Keratinocyte (primary cell): ENCODE measurements around the gene SLC27A4. TPM values are rescaled to one million over a fixed set of nuclear protein-coding genes. Genes with fewer than 3 reads are reported as not detected.

Experiments used
- DNase-seq: peaks from one replicate; pipeline ENCODE4 v3.0.0-alpha.2; 2011; ENCODE audit warnings: low read depth, missing footprints, low spot score
- FAIRE-seq: peaks from 2 replicates; lab custom pipeline; 2011; peaks lifted over from hg19 to GRCh38; lab: Jason Lieb, UNC
- H2AFZ ChIP-seq: 2 replicates; pipeline ENCODE4 v1.6.0; 2012; ENCODE audit warnings: low read length, control low read depth, inconsistent platforms; ENCODE audit not compliant: control insufficient read depth
- H3K27ac ChIP-seq: 2 replicates; pipeline ENCODE4 v1.5.1; 2011; ENCODE audit warnings: low read length; ENCODE audit not compliant: control insufficient read depth, insufficient read depth
- H3K27me3 ChIP-seq: 3 replicates; pipeline ENCODE4 v1.6.0; 2011; ENCODE audit warnings: low read length; ENCODE audit not compliant: control insufficient read depth, insufficient read depth; ENCODE audit errors: extremely low read depth
- H3K36me3 ChIP-seq, 2 experiments: 2 replicates in 1 of 2; 3 replicates in 1 of 2; pipeline ENCODE4 v1.5.1; 2011; ENCODE audit warnings: low read length in 2 of 2, mild to moderate bottlenecking in 1 of 2; ENCODE audit not compliant: control insufficient read depth in 2 of 2, insufficient read depth in 2 of 2; ENCODE audit errors: extremely low read depth in 1 of 2
- H3K4me1 ChIP-seq: 3 replicates; pipeline ENCODE4 v1.5.1; 2011; ENCODE audit warnings: low read length; ENCODE audit not compliant: control insufficient read depth, insufficient read depth; ENCODE audit errors: extremely low read depth
- H3K4me2 ChIP-seq: 3 replicates; pipeline ENCODE4 v1.6.0; 2011; ENCODE audit warnings: low read depth, low read length; ENCODE audit not compliant: control insufficient read depth, insufficient read depth; ENCODE audit errors: extremely low read depth
- H3K4me3 ChIP-seq, 3 experiments: fragments of 200-600 bp in 1 of 3; sonication (generic) in 1 of 3; 2 replicates in 2 of 3; 3 replicates in 1 of 3; pipeline ENCODE4 v1.5.1; 2011 to 2016; ENCODE audit warnings: low read length in 3 of 3, mild to moderate bottlenecking in 3 of 3, control low read depth in 2 of 3, inconsistent platforms in 1 of 3, low read depth in 1 of 3, mixed read lengths in 1 of 3, mixed run types in 1 of 3, moderate library complexity in 1 of 3; ENCODE audit not compliant: control insufficient read depth in 2 of 3, insufficient read depth in 2 of 3; ENCODE audit errors: extremely low read depth in 1 of 3
- H3K79me2 ChIP-seq: 2 replicates; pipeline ENCODE4 v1.6.0; 2012; ENCODE audit warnings: low read length; ENCODE audit not compliant: control insufficient read depth, insufficient read depth
- H3K9ac ChIP-seq: 3 replicates; pipeline ENCODE4 v1.6.0; 2011; ENCODE audit warnings: low read length; ENCODE audit not compliant: control insufficient read depth, insufficient read depth; ENCODE audit errors: extremely low read depth
- H3K9me1 ChIP-seq: 3 replicates; pipeline ENCODE4 v1.6.0; 2011; ENCODE audit warnings: low read length; ENCODE audit not compliant: control insufficient read depth, insufficient read depth; ENCODE audit errors: extremely low read depth
- H3K9me3 ChIP-seq: 2 replicates; pipeline ENCODE4 v1.5.1; 2012; ENCODE audit warnings: low read depth, low read length; ENCODE audit not compliant: control insufficient read depth
- H4K20me1 ChIP-seq: 3 replicates; pipeline ENCODE4 v1.6.0; 2011; ENCODE audit warnings: low read length; ENCODE audit not compliant: control insufficient read depth, insufficient read depth; ENCODE audit errors: extremely low read depth
- CTCF ChIP-seq, 3 experiments: IDR thresholded peaks in 1 of 3; conservative IDR thresholded peaks in 1 of 3; optimal IDR thresholded peaks in 1 of 3; 2 replicates in 2 of 3; 3 replicates in 1 of 3; pipeline versions ENCODE3 to v1.5.1; 2011; ENCODE audit warnings: low read length in 3 of 3, mild to moderate bottlenecking in 3 of 3, moderate library complexity in 2 of 3, control low read depth in 1 of 3, inconsistent platforms in 1 of 3; ENCODE audit not compliant: insufficient read depth in 2 of 3; ENCODE audit errors: extremely low read depth in 1 of 3
- EZH2 ChIP-seq: IDR thresholded peaks from one replicate; pipeline ENCODE4 v1.6.1; 2012; ENCODE audit warnings: inconsistent platforms, mild to moderate bottlenecking, low read length, moderate library complexity
- dilution Hi-C: fragments of 300-500 bp; cut with MboI; formaldehyde crosslinking; loops from one replicate; pipeline ENCODE4 v1.7.0; 2020; ENCODE audit warnings: low sequenced_read_pairs; ENCODE audit not compliant: extremely low pct_ligation_motif_present
- polyA plus RNA-seq, 5 experiments: library from polyadenylated mRNA; depleted of rRNA in 3 of 5; stranded (reverse) in 3 of 5; stranded (forward) in 1 of 5; unstranded in 1 of 5; fragments of >200 nt; gene quantifications; 1 replicate in 1 of 5; 2 replicates in 3 of 5; 3 replicates in 1 of 5; pipeline versions ENCODE4 v1.2.1 to v1.2.3, GENCODE V29; 2011 to 2012; ENCODE audit warnings: missing spikeins in 2 of 5, low read depth in 1 of 5, low replicate concordance in 1 of 5

The SLC27A4 gene
- polyA plus RNA-seq, 1 donor (not counting 4 experiments of a cell fraction or from before 2014, with no cell fraction given): 17.3 TPM

GRCh38 chr9:128321343-128321742 is 19.0 kb upstream of the SLC27A4 start:
- FAIRE-seq: no peak
- H3K27me3 ChIP-seq: no peaks in the 10 kb centered on the region
- no peak for DNase-seq
- TF ChIP-seq CTCF (optimal IDR thresholded peaks at IDR 0.05 in 1 of 3, IDR thresholded peaks at IDR 0.05 in 1 of 3, conservative IDR thresholded peaks at IDR 0.05 in 1 of 3; ENCODE audit: extremely low read depth in 1 of 3, insufficient read depth in 2 of 3, low read length in 3 of 3) (no peak), EZH2 (no peak)
- no peaks in the 10 kb centered on the region for H3K9me1 ChIP-seq
- peak overlapping the region; percentile 77 for H3K4me2 ChIP-seq
- peaks cover 36% of the 10 kb centered on the region for H3K79me2 ChIP-seq
- H3K27ac ChIP-seq: peak overlapping the region; percentile 30
- dilution Hi-C loops: no loop called here
- peak overlapping the region; percentile 85 to 99 (median 93) for H3K4me3 ChIP-seq
- peak overlapping the region; percentile 39 for H2AFZ ChIP-seq
- no peaks in the 10 kb centered on the region for H4K20me1 ChIP-seq
- peak overlapping the region; percentile 94 for H3K9ac ChIP-seq
- peaks cover 10 to 29% of the 10 kb centered on the region in 2 experiments for H3K36me3 ChIP-seq
- H3K9me3 ChIP-seq: no peaks in the 10 kb centered on the region
- peaks cover 23% of the 10 kb centered on the region for H3K4me1 ChIP-seq

DNA sequence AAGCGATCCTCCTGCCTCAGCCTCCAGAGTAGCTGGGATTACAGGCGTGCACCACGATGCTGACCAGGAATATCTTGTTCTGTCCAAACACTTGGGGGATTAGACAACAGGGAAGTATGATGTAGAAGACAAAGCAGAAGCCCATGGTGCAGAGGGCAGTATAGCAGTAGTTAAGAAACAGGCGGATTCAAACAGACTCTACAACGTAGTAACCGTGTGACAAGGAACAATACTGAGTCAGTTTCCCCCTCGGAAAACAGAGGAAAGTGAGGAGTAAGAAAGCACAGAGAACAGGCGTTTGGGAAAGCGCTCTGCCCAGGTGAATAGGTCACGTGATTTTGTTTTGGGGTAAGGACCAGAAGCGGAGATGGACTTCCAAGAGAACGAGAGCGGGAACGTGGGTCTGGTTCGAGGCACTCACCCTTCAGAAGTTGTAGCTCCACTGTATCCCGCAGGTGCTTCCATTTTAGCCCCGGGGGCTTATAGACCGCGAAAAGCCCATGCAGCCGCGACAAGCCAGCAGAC is 18.4 kb upstream of the SLC27A4 start:
- dilution Hi-C loops: no loop called here
- no peak for TF ChIP-seq EZH2
- TF ChIP-seq CTCF (optimal IDR thresholded peaks at IDR 0.05 in 1 of 3, IDR thresholded peaks at IDR 0.05 in 1 of 3, conservative IDR thresholded peaks at IDR 0.05 in 1 of 3; ENCODE audit: extremely low read depth in 1 of 3, insufficient read depth in 2 of 3, low read length in 3 of 3): no peak
- DNase-seq (no peak), FAIRE-seq (no peak)
- Histone ChIP-seq H3K4me1 (peaks cover 23% of the 10 kb centered on the region), H2AFZ (peak overlapping the region; percentile 39), H3K9me3 (no peaks in the 10 kb centered on the region), H4K20me1 (no peaks in the 10 kb centered on the region), H3K36me3 (peaks cover 4 to 23% of the 10 kb centered on the region in 2 experiments), H3K9ac (peak overlapping the region; percentile 94), H3K27me3 (no peaks in the 10 kb centered on the region), H3K4me2 (peak overlapping the region; percentile 77), H3K4me3 (peak overlapping the region; percentile 85 to 99 (median 93)), H3K79me2 (peaks cover 36% of the 10 kb centered on the region), H3K27ac (peak overlapping the region; percentile 95), H3K9me1 (no peaks in the 10 kb centered on the region)
